Measurements from ENCODE around the gene FGF14.

- no peak for TF ChIP-seq POLR2AphosphoS5 (IDR thresholded peaks at IDR 0.05; ENCODE audit: low read depth)
- no peak for TF ChIP-seq CTCF (conservative IDR thresholded peaks at IDR 0.05; ENCODE audit: low read depth in 2 of 2)
- TF ChIP-seq EZH2phosphoT487 (IDR thresholded peaks at IDR 0.05; ENCODE audit: unreplicated experiment): no peak
Observed at GRCh38 chr13:101703838-101704237, 698.0 kb downstream of the FGF14 start.

Measured in GM23338 (cell line).